ENCODE data around the gene FCRL1. TPM values are rescaled to one million over a fixed set of nuclear protein-coding genes. Genes with fewer than 3 reads are reported as not detected.

The FCRL1 gene
- total RNA-seq, 1 donor = not detected

DNA sequence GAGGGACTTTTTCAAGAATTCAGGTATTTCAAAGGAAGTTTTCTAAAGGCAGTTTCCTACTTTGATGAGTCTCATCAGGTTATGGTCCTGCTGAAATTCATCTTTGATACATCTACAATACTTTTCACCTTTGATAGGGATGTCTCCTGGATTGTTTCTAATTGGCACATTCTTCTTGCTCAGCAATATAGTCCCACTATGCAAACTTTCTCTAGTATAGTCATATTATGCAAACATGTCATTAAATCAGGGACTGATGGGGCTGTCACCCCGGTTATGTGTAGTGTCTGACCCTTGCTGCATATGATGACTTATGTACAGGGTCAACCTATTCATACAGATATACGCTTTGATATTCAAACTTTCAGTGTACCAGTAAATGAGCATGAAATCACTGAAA lies 379 bp upstream of the FCRL1 start:
- Histone ChIP-seq H3K27me3 (ENCODE audit: insufficient read depth, low read length) (no peaks in the 10 kb centered on the region), H3K36me3 (ENCODE audit: insufficient read depth, low read length) (no peaks in the 10 kb centered on the region), H3K4me2 (ENCODE audit: insufficient read depth, low read length) (no peak overlapping the region), H2AFZ (ENCODE audit: low read length) (no peak overlapping the region), H3K4me3 (ENCODE audit: insufficient read depth, low read length) (no peak overlapping the region), H3K79me2 (ENCODE audit: insufficient read depth, low read length) (no peaks in the 10 kb centered on the region), H4K20me1 (ENCODE audit: insufficient read depth, low read length) (no peaks in the 10 kb centered on the region), H3K4me1 (ENCODE audit: insufficient read depth, low read length) (no peaks in the 10 kb centered on the region), H3K27ac (ENCODE audit: low read depth, low read length) (no peak overlapping the region), H3K9me3 (ENCODE audit: low read depth, low read length) (no peaks in the 10 kb centered on the region)
- TF ChIP-seq CTCF (IDR thresholded peaks at IDR 0.05; ENCODE audit: extremely low read depth, low read depth, low read length) = no peak
- no peak for DNase-seq (ENCODE audit: insufficient read length, low spot score, missing footprints)

- DNase-seq (ENCODE audit: insufficient read length, low spot score, missing footprints) = no peak
- Histone ChIP-seq H2AFZ (ENCODE audit: low read length) (no peak overlapping the region), H3K27me3 (ENCODE audit: insufficient read depth, low read length) (no peaks in the 10 kb centered on the region), H3K4me3 (ENCODE audit: insufficient read depth, low read length) (no peak overlapping the region), H3K4me1 (ENCODE audit: insufficient read depth, low read length) (no peaks in the 10 kb centered on the region), H3K9me3 (ENCODE audit: low read depth, low read length) (no peaks in the 10 kb centered on the region), H3K4me2 (ENCODE audit: insufficient read depth, low read length) (no peak overlapping the region), H3K27ac (ENCODE audit: low read depth, low read length) (no peak overlapping the region), H3K79me2 (ENCODE audit: insufficient read depth, low read length) (no peaks in the 10 kb centered on the region), H3K36me3 (ENCODE audit: insufficient read depth, low read length) (no peaks in the 10 kb centered on the region), H4K20me1 (ENCODE audit: insufficient read depth, low read length) (no peaks in the 10 kb centered on the region)
- TF ChIP-seq CTCF (IDR thresholded peaks at IDR 0.05; ENCODE audit: extremely low read depth, low read depth, low read length) = no peak
Measured at GRCh38 chr1:157819215-157819614, 705 bp downstream of the FCRL1 start.

DNA sequence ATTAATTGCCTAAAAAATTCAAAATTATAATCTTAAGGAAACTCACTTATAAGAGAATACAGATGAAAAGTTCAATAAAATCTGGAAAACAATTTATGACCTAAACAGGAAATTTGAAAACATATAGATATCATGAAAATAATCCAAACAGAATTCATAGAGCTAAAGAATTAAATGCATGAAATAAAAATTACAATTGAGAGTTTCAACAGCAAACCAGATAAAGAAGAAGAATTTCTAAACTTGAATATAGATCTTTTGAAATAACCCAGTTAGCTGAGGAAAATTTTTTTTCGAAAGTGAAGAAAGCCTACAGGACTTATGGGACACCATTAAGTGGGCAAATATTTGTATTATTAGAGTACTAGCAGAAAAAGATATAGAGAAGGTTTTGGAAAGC lies 6.7 kb downstream of the FCRL1 start:
- no peaks in the 10 kb centered on the region for H3K36me3 ChIP-seq (ENCODE audit: insufficient read depth, low read length)
- H3K9me3 ChIP-seq (ENCODE audit: low read depth, low read length) = no peaks in the 10 kb centered on the region
- H3K4me2 ChIP-seq (ENCODE audit: insufficient read depth, low read length) = no peak overlapping the region
- no peaks in the 10 kb centered on the region for H4K20me1 ChIP-seq (ENCODE audit: insufficient read depth, low read length)
- no peak for TF ChIP-seq CTCF (IDR thresholded peaks at IDR 0.05; ENCODE audit: extremely low read depth, low read depth, low read length)
- H2AFZ ChIP-seq (ENCODE audit: low read length) = no peak overlapping the region
- no peak for DNase-seq (ENCODE audit: insufficient read length, low spot score, missing footprints)
- no peaks in the 10 kb centered on the region for H3K27me3 ChIP-seq (ENCODE audit: insufficient read depth, low read length)
- no peaks in the 10 kb centered on the region for H3K4me1 ChIP-seq (ENCODE audit: insufficient read depth, low read length)
- H3K27ac ChIP-seq (ENCODE audit: low read depth, low read length) = no peak overlapping the region
- no peaks in the 10 kb centered on the region for H3K79me2 ChIP-seq (ENCODE audit: insufficient read depth, low read length)
- no peak overlapping the region for H3K4me3 ChIP-seq (ENCODE audit: insufficient read depth, low read length)

GRCh38 chr1:157806431-157807149 lies 13.3 kb downstream of the FCRL1 start:
- no peak overlapping the region for H3K4me3 ChIP-seq (ENCODE audit: insufficient read depth, low read length)
- H3K9me3 ChIP-seq (ENCODE audit: low read depth, low read length) = no peaks in the 10 kb centered on the region
- TF ChIP-seq CTCF (IDR thresholded peaks at IDR 0.05; ENCODE audit: extremely low read depth, low read depth, low read length) = no peak
- no peak overlapping the region for H2AFZ ChIP-seq (ENCODE audit: low read length)
- H3K4me2 ChIP-seq (ENCODE audit: insufficient read depth, low read length) = no peak overlapping the region
- no peaks in the 10 kb centered on the region for H3K36me3 ChIP-seq (ENCODE audit: insufficient read depth, low read length)
- H3K27me3 ChIP-seq (ENCODE audit: insufficient read depth, low read length) = no peaks in the 10 kb centered on the region
- no peak for DNase-seq (ENCODE audit: insufficient read length, low spot score, missing footprints)
- H3K27ac ChIP-seq (ENCODE audit: low read depth, low read length) = no peak overlapping the region
- no peaks in the 10 kb centered on the region for H3K4me1 ChIP-seq (ENCODE audit: insufficient read depth, low read length)
- H4K20me1 ChIP-seq (ENCODE audit: insufficient read depth, low read length) = no peaks in the 10 kb centered on the region
- no peaks in the 10 kb centered on the region for H3K79me2 ChIP-seq (ENCODE audit: insufficient read depth, low read length)
